ENCODE data around the gene DGKQ.
A peak's percentile ranks its signal among the peaks of the same experiment; 100 is the strongest.
"Not testable (repeated sequence)": the region's sequence is repeated elsewhere in the genome, so short reads cannot be mapped to it uniquely, and the experiment has no call there.

The DGKQ gene

GRCh38 chr4:945274-946102, 27.9 kb downstream of the DGKQ start:
- Histone ChIP-seq H3K9me3 (no peaks in the 10 kb centered on the region), H3K36me3 (peaks cover 14% of the 10 kb centered on the region), H3K27me3 (peaks cover 15% of the 10 kb centered on the region), H3K27ac (no peak overlapping the region), H3K4me3 (ENCODE audit: low read depth in 1 of 2, low read length in 1 of 2) (no peak overlapping the region), H3K4me1 (ENCODE audit: control insufficient read depth in 1 of 2, insufficient read depth in 1 of 2, low read depth in 1 of 2, low read length in 1 of 2) (no peaks in the 10 kb centered on the region)
- no peak for TF ChIP-seq CTCF (IDR thresholded peaks at IDR 0.05)

- H3K4me3 ChIP-seq (ENCODE audit: low read depth in 1 of 2, low read length in 1 of 2); H3K4me1 ChIP-seq (ENCODE audit: control insufficient read depth in 1 of 2, insufficient read depth in 1 of 2, low read depth in 1 of 2, low read length in 1 of 2); H3K9me3 ChIP-seq; H3K27me3 ChIP-seq; H3K36me3 ChIP-seq; H3K27ac ChIP-seq: not testable (repeated sequence)
Observed at GRCh38 chr4:939508-939907, 33.9 kb downstream of the DGKQ start.

GRCh38 chr4:932713-933070, 40.7 kb downstream of the DGKQ start:
- Histone ChIP-seq H3K4me1 (ENCODE audit: control insufficient read depth in 1 of 2, insufficient read depth in 1 of 2, low read depth in 1 of 2, low read length in 1 of 2) (peaks cover 36 to 41% of the 10 kb centered on the region in 2 experiments), H3K9me3 (no peaks in the 10 kb centered on the region), H3K36me3 (no peaks in the 10 kb centered on the region), H3K4me3 (ENCODE audit: low read depth in 1 of 2, low read length in 1 of 2) (peak overlapping the region; percentile 63 to 74), H3K27me3 (no peaks in the 10 kb centered on the region), H3K27ac (peak overlapping the region; percentile 89)
- no peak for TF ChIP-seq CTCF (IDR thresholded peaks at IDR 0.05)

GRCh38 chr4:931960-932712, 41.2 kb downstream of the DGKQ start, which contains the start of the genes GAK and TMEM175:
GAK (minus strand) TSS chr4:932316; CDS start chr4:932187, 129 bp downstream.
TMEM175 (plus strand) TSS chr4:932460; CDS start chr4:947740, 15,280 bp downstream.
- H3K4me1 ChIP-seq (ENCODE audit: control insufficient read depth in 1 of 2, insufficient read depth in 1 of 2, low read depth in 1 of 2, low read length in 1 of 2): peaks cover 36 to 41% of the 10 kb centered on the region in 2 experiments
- H3K36me3 ChIP-seq: no peaks in the 10 kb centered on the region
- no peaks in the 10 kb centered on the region for H3K27me3 ChIP-seq
- H3K4me3 ChIP-seq (ENCODE audit: low read depth in 1 of 2, low read length in 1 of 2): peak within 1 kb of the TSS; percentile 63 to 74
- peak within 1 kb of the TSS; percentile 89 for H3K27ac ChIP-seq
- no peaks in the 10 kb centered on the region for H3K9me3 ChIP-seq
- peak; percentile 79 for TF ChIP-seq CTCF (IDR thresholded peaks at IDR 0.05)

GRCh38 chr4:931194-931959, 42.0 kb downstream of the DGKQ start:
- TF ChIP-seq CTCF (IDR thresholded peaks at IDR 0.05): no peak
- peaks cover 36 to 41% of the 10 kb centered on the region in 2 experiments for H3K4me1 ChIP-seq (ENCODE audit: control insufficient read depth in 1 of 2, insufficient read depth in 1 of 2, low read depth in 1 of 2, low read length in 1 of 2)
- no peaks in the 10 kb centered on the region for H3K27me3 ChIP-seq
- peak overlapping the region; percentile 63 to 74 for H3K4me3 ChIP-seq (ENCODE audit: low read depth in 1 of 2, low read length in 1 of 2)
- H3K27ac ChIP-seq: peak overlapping the region; percentile 89
- no peaks in the 10 kb centered on the region for H3K9me3 ChIP-seq
- peaks cover 3% of the 10 kb centered on the region for H3K36me3 ChIP-seq

Measured in neutrophil (primary cell).